Chondrocyte (in vitro differentiated cells): ENCODE results near the gene HEPN1. TPM values are rescaled to one million over a fixed set of nuclear protein-coding genes. Genes with fewer than 3 reads are reported as not detected.

Experiments
- DNase-seq: peaks from one replicate; pipeline ENCODE4 v3.0.0; 2021; ENCODE audit warnings: mixed read lengths, low spot score
- H3K27ac Mint-ChIP-seq: one replicate; pipeline ENCODE4 v1.8.0; 2021; ENCODE audit warnings: mild to moderate bottlenecking, moderate library complexity, mixed read lengths; ENCODE audit not compliant: unreplicated experiment
- H3K27me3 Mint-ChIP-seq: 2 replicates; pipeline ENCODE4 v1.8.0; 2021; ENCODE audit warnings: low read depth, mixed read lengths
- H3K36me3 Mint-ChIP-seq: 2 replicates; pipeline ENCODE4 v1.8.0; 2021; ENCODE audit warnings: low read depth, mixed read lengths
- H3K4me1 Mint-ChIP-seq: 2 replicates; pipeline ENCODE4 v1.8.0; 2021; ENCODE audit warnings: low read depth, mild to moderate bottlenecking, mixed read lengths
- H3K4me3 Mint-ChIP-seq: one replicate; pipeline ENCODE4 v1.8.0; 2021; ENCODE audit warnings: mild to moderate bottlenecking, moderate library complexity, mixed read lengths; ENCODE audit not compliant: unreplicated experiment
- H3K9me3 Mint-ChIP-seq: 2 replicates; pipeline ENCODE4 v1.8.0; 2021; ENCODE audit warnings: low read depth, mixed read lengths
- CTCF ChIP-seq: fragments of 200-600 bp; sonication (generic); IDR thresholded peaks from 2 replicates; pipeline ENCODE4 v1.5.0; 2021; ENCODE audit warnings: antibody characterized with exemption, mild to moderate bottlenecking, moderate library complexity
- total RNA-seq: library from RNA; stranded (reverse); gene quantifications from 3 replicates; pipeline ENCODE4 v1.2.1, GENCODE V29; 2021

HEPN1 gene
- total RNA-seq, 1 donor from 2014 or later = not detected

GRCh38 chr11:124917115-124917637, 1.9 kb upstream of the HEPN1 start:
- H3K4me3 Mint-ChIP-seq = no peak overlapping the region
- no peak overlapping the region for H3K27ac Mint-ChIP-seq
- peaks cover 7% of the 10 kb centered on the region for H3K4me1 Mint-ChIP-seq
- no peak for DNase-seq
- no peak for TF ChIP-seq CTCF
- H3K27me3 Mint-ChIP-seq = no peaks in the 10 kb centered on the region
- H3K9me3 Mint-ChIP-seq = peaks cover 16% of the 10 kb centered on the region
- no peaks in the 10 kb centered on the region for H3K36me3 Mint-ChIP-seq

GRCh38 chr11:124919898-124920297, 848 bp downstream of the HEPN1 start:
- no peaks in the 10 kb centered on the region for H3K27me3 Mint-ChIP-seq
- TF ChIP-seq CTCF = no peak
- H3K27ac Mint-ChIP-seq = no peak overlapping the region
- no peak for DNase-seq
- peaks cover 8% of the 10 kb centered on the region for H3K9me3 Mint-ChIP-seq
- no peak overlapping the region for H3K4me3 Mint-ChIP-seq
- H3K4me1 Mint-ChIP-seq = peaks cover 7% of the 10 kb centered on the region
- no peaks in the 10 kb centered on the region for H3K36me3 Mint-ChIP-seq

GRCh38 chr11:124920356-124920755, 1.3 kb downstream of the HEPN1 start:
- peak overlapping the region; percentile 50 for H3K27ac Mint-ChIP-seq
- H3K9me3 Mint-ChIP-seq = peaks cover 3% of the 10 kb centered on the region
- no peak for DNase-seq
- H3K4me3 Mint-ChIP-seq = peak overlapping the region; percentile 66
- H3K36me3 Mint-ChIP-seq = no peaks in the 10 kb centered on the region
- H3K4me1 Mint-ChIP-seq = peaks cover 7% of the 10 kb centered on the region
- H3K27me3 Mint-ChIP-seq = no peaks in the 10 kb centered on the region
- no peak for TF ChIP-seq CTCF

GRCh38 chr11:124920870-124921609, 2.0 kb downstream of the HEPN1 start:
- Mint-ChIP-seq H3K36me3 (no peaks in the 10 kb centered on the region), H3K4me3 (peak overlapping the region; percentile 66), H3K27ac (peak overlapping the region; percentile 50), H3K4me1 (peaks cover 7% of the 10 kb centered on the region), H3K27me3 (no peaks in the 10 kb centered on the region), H3K9me3 (no peaks in the 10 kb centered on the region)
- TF ChIP-seq CTCF = peak; percentile 34
- DNase-seq = no peak

- no peak for DNase-seq
- peaks cover 7% of the 10 kb centered on the region for H3K4me1 Mint-ChIP-seq
- no peak overlapping the region for H3K4me3 Mint-ChIP-seq
- H3K27me3 Mint-ChIP-seq = no peaks in the 10 kb centered on the region
- no peaks in the 10 kb centered on the region for H3K9me3 Mint-ChIP-seq
- no peak overlapping the region for H3K27ac Mint-ChIP-seq
- TF ChIP-seq CTCF = no peak
- H3K36me3 Mint-ChIP-seq = no peaks in the 10 kb centered on the region
Measured at GRCh38 chr11:124922831-124923230, 3.8 kb downstream of the HEPN1 start.
